ENCODE data around the gene CCDC87. TPM values are rescaled to one million over a fixed set of nuclear protein-coding genes. Genes with fewer than 3 reads are reported as not detected.

Gene CCDC87
- total RNA-seq, 1 experiment from 2014 or later = 2.0 TPM

GRCh38 chr11:66561178-66561974 lies 31.5 kb downstream of the CCDC87 start:
- TF ChIP-seq TCF7L2 (IDR thresholded peaks at IDR 0.05; ENCODE audit: low read depth, low read length) (no peak), CTCF (IDR thresholded peaks at IDR 0.05) (no peak), SIN3A (IDR thresholded peaks at IDR 0.05; ENCODE audit: borderline replicate concordance, insufficient read depth, low read depth, low read length) (no peak), REST (IDR thresholded peaks at IDR 0.05; ENCODE audit: insufficient read depth in 1 of 2, low read depth in 2 of 2, low read length in 1 of 2) (no peak), POLR2AphosphoS5 (IDR thresholded peaks at IDR 0.05; ENCODE audit: low read depth, low read length) (no peak)
- H3K27ac ChIP-seq (ENCODE audit: low read length) = no peak overlapping the region
- ChIA-PET POLR2A (interaction anchor here (0.9 kb wide), 1 partner anchor 15 kb away, joined by 4 read pairs; the partner anchor contains the start of gene ZDHHC24), CTCF (no interaction called here)
- DNase-seq (ENCODE audit: low read depth, low spot score) (no peak), ATAC-seq (no peak)
- no peaks in the 10 kb centered on the region for H3K4me1 ChIP-seq (ENCODE audit: control insufficient read depth, insufficient read depth, low read length)
- no peak overlapping the region for H3K4me3 ChIP-seq (ENCODE audit: low read depth in 2 of 2, low read length in 2 of 2)
- intact Hi-C loops (cut with micrococcal nuclease; ENCODE audit: unreplicated experiment) (no loop called here), in situ Hi-C loops (cut with HindIII; ENCODE audit: low pct_unique_long_range_greater_than_20kb, low sequenced_read_pairs) (no loop called here)
- BruUV-seq (replicated peaks) = no TSS peak
- no peaks in the 10 kb centered on the region; the same call in 1 of the 2 replicates for H3K27me3 ChIP-seq (ENCODE audit: control insufficient read depth, insufficient read depth, low read length)
- no peaks in the 10 kb centered on the region for H3K9me3 ChIP-seq (ENCODE audit: control insufficient read depth, insufficient read depth, low read depth, low read length)
- no peaks in the 10 kb centered on the region for H3K36me3 ChIP-seq (ENCODE audit: control insufficient read depth, insufficient read depth, low read length)

GRCh38 chr11:66559866-66560676 lies 32.8 kb downstream of the CCDC87 start:
- no peak overlapping the region for H3K4me3 ChIP-seq (ENCODE audit: low read depth in 2 of 2, low read length in 2 of 2)
- H3K27ac ChIP-seq (ENCODE audit: low read length) = no peak overlapping the region
- intact Hi-C loops (cut with micrococcal nuclease; ENCODE audit: unreplicated experiment) = no loop called here
- no peaks in the 10 kb centered on the region; the same call in 1 of the 2 replicates for H3K27me3 ChIP-seq (ENCODE audit: control insufficient read depth, insufficient read depth, low read length)
- H3K4me1 ChIP-seq (ENCODE audit: control insufficient read depth, insufficient read depth, low read length) = no peaks in the 10 kb centered on the region
- ChIA-PET POLR2A (no interaction called here), CTCF (no interaction called here)
- H3K36me3 ChIP-seq (ENCODE audit: control insufficient read depth, insufficient read depth, low read length) = no peaks in the 10 kb centered on the region
- DNase-seq (ENCODE audit: low read depth, low spot score) (no peak), ATAC-seq (no peak; the same call in 1 of the 2 replicates)
- in situ Hi-C loops (cut with HindIII; ENCODE audit: low pct_unique_long_range_greater_than_20kb, low sequenced_read_pairs) = no loop called here
- no TSS peak for BruUV-seq (replicated peaks)
- no peaks in the 10 kb centered on the region for H3K9me3 ChIP-seq (ENCODE audit: control insufficient read depth, insufficient read depth, low read depth, low read length)
- TF ChIP-seq SIN3A (IDR thresholded peaks at IDR 0.05; ENCODE audit: borderline replicate concordance, insufficient read depth, low read depth, low read length) = no peak
- TF ChIP-seq REST (IDR thresholded peaks at IDR 0.05; ENCODE audit: insufficient read depth in 1 of 2, low read depth in 2 of 2, low read length in 1 of 2) = no peak
- TF ChIP-seq CTCF (IDR thresholded peaks at IDR 0.05) = no peak
- TF ChIP-seq TCF7L2 (IDR thresholded peaks at IDR 0.05; ENCODE audit: low read depth, low read length) = no peak
- TF ChIP-seq POLR2AphosphoS5 (IDR thresholded peaks at IDR 0.05; ENCODE audit: low read depth, low read length) = no peak

Measured in Panc1 (cell line).